HepG2 (cell line): Measurements from ENCODE around the gene OCLN. TPM values are rescaled to one million over a fixed set of nuclear protein-coding genes. Genes with fewer than 3 reads are reported as not detected.

ENCODE experiments used
- BCL6 ChIP-seq: IDR thresholded peaks from 2 replicates; pipeline ENCODE4 v1.6.1; 2016; ENCODE audit warnings: missing genetic modification reagents, missing compliant biosample characterization
- CBX1 ChIP-seq: IDR thresholded peaks from one replicate; pipeline ENCODE4 v1.6.1; 2016; ENCODE audit warnings: antibody characterized with exemption, low read depth
- ETV5 ChIP-seq: IDR thresholded peaks from 2 replicates; pipeline ENCODE4 v1.6.1; 2018; ENCODE audit warnings: missing biosample characterization, missing genetic modification reagents, inconsistent platforms, borderline replicate concordance
- GATAD1 ChIP-seq: IDR thresholded peaks from 2 replicates; pipeline ENCODE4 v1.6.1; 2016; ENCODE audit warnings: missing genetic modification reagents, missing compliant biosample characterization
- HDAC2 ChIP-seq: sonication (generic); formaldehyde crosslinking; IDR thresholded peaks from 2 replicates; pipeline ENCODE4 v1.4.0; 2020; ENCODE audit warnings: missing genetic modification reagents
- HMGXB3 ChIP-seq: sonication (generic); formaldehyde crosslinking; IDR thresholded peaks from 2 replicates; pipeline ENCODE4 v1.4.0; 2020; ENCODE audit warnings: missing genetic modification reagents, borderline replicate concordance
- HNRNPLL ChIP-seq: fragments of 200-400 bp; formaldehyde crosslinking; IDR thresholded peaks from 2 replicates; pipeline ENCODE4 v1.6.1; 2017; ENCODE audit warnings: mild to moderate bottlenecking, low read depth, low read length; ENCODE audit not compliant: poor library complexity, severe bottlenecking
- HOXA3 ChIP-seq: sonication (generic); formaldehyde crosslinking; IDR thresholded peaks from 2 replicates; pipeline ENCODE4 v1.5.0; 2020; ENCODE audit warnings: missing genetic modification reagents
- IRF2 ChIP-seq: IDR thresholded peaks from 2 replicates; pipeline ENCODE4 v1.6.1; 2018; ENCODE audit warnings: missing genetic modification reagents, missing compliant biosample characterization
- KLF11 ChIP-seq: IDR thresholded peaks from 2 replicates; pipeline ENCODE4 v1.6.1; 2016; ENCODE audit warnings: missing compliant biosample characterization
- RXRA ChIP-seq: sonication (generic); formaldehyde crosslinking; IDR thresholded peaks from 2 replicates; pipeline ENCODE4 v1.5.1; 2020; ENCODE audit warnings: missing genetic modification reagents
- UBTF ChIP-seq: sonication (generic); formaldehyde crosslinking; IDR thresholded peaks from 2 replicates; pipeline ENCODE4 v1.4.0; 2020; ENCODE audit warnings: mild to moderate bottlenecking, missing genetic modification reagents
- ZNF614 ChIP-seq: IDR thresholded peaks from 2 replicates; pipeline ENCODE4 v1.6.1; 2018; ENCODE audit warnings: missing biosample characterization, missing genetic modification reagents, inconsistent platforms, borderline replicate concordance
- ZNF687 ChIP-seq: sonication (generic); formaldehyde crosslinking; IDR thresholded peaks from 2 replicates; pipeline ENCODE4 v1.5.1; 2020; ENCODE audit warnings: mild to moderate bottlenecking, missing genetic modification reagents, moderate library complexity
- polyA plus RNA-seq, 8 experiments: library from polyadenylated mRNA; depleted of rRNA in 3 of 8; stranded (reverse) in 7 of 8; unstranded in 1 of 8; fragments of >200 nt; fragmentation: Illumina TruSeq in 4 of 8; extraction: Trizol in 4 of 8; gene quantifications; 2 replicates each; pipeline versions ENCODE4 v1.2.1 to v1.2.3, GENCODE V29; 2011 to 2016; ENCODE audit warnings: low read depth in 4 of 8, missing spikeins in 1 of 8, mixed read lengths in 1 of 8; ENCODE audit not compliant: insufficient read depth in 1 of 8
- total RNA-seq, 5 experiments: library from RNA; depleted of rRNA; stranded (reverse); fragments of >200 nt; fragmentation: Illumina TruSeq; extraction: Trizol; gene quantifications; 2 replicates each; pipeline ENCODE4 v1.2.3, GENCODE V29; 2016; ENCODE audit warnings: low read depth in 1 of 5
- TF ChIP-seq, protein P1 (sequence below): IDR thresholded peaks from 2 replicates; pipeline ENCODE4 v1.6.1; 2016
- TF ChIP-seq, protein P2 (sequence below): IDR thresholded peaks from 2 replicates; pipeline ENCODE4 v1.6.1; 2016; ENCODE audit warnings: missing compliant biosample characterization, missing genetic modification reagents, borderline replicate concordance

OCLN gene
- total and polyA plus RNA-seq, 2 of the 13 experiments (the other 11 are each of a cell fraction or from before 2014, with no cell fraction given): 24.1 to 34.8 TPM

DNA sequence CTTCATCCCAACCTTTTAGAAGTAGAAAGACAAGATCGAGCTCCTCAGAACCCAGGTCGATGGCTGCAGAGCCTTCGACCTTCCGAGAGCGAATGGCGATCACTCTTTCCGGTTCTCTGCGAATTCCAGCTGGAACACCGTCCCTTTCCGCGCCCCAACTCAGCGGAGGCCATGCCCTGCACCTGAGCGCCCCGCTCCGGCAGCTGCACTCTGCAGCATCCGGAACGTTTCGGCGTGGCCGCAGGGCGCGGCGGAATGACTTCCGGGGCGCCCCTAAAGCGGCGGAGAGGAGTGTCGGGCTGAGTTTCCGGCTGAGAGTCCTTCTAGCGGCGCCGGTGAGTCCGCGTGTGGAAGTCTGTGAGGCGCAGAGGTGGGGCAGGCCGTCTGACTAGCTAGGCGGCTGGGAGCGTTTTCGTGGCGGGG is 67.3 kb downstream of the OCLN start, which contains the start of gene GTF2H2C (continued):
- TF ChIP-seq ZNF687 (CRISPR knock-in tag) (peak; percentile 36), UBTF (CRISPR knock-in tag) (0 out of 2 replicates have a peak, but pooled peaks have one; percentile 23), KLF11 (CRISPR knock-in tag) (peak; percentile 27; the same call in 1 of the 2 replicates), CBX1 (peak; percentile 40), HOXA3 (CRISPR knock-in tag) (peak; percentile 81), HDAC2 (peak; percentile 47; the same call in 1 of the 2 replicates), IRF2 (peak; percentile 76; the same call in 1 of the 2 replicates), ETV5 (CRISPR knock-in tag) (peak; percentile 79), GATAD1 (peak; percentile 90), RXRA (peak; percentile 43; the same call in 1 of the 2 replicates), ZNF614 (0 out of 2 replicates have a peak, but pooled peaks have one; percentile 59), HNRNPLL (peak; percentile 58), BCL6 (peak; percentile 33; the same call in 1 of the 2 replicates), HMGXB3 (CRISPR knock-in tag) (peak; percentile 47; the same call in 1 of the 2 replicates)
- TF ChIP-seq, protein P1, sequence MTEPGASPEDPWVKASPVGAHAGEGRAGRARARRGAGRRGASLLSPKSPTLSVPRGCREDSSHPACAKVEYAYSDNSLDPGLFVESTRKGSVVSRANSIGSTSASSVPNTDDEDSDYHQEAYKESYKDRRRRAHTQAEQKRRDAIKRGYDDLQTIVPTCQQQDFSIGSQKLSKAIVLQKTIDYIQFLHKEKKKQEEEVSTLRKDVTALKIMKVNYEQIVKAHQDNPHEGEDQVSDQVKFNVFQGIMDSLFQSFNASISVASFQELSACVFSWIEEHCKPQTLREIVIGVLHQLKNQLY (CRISPR knock-in tag): 0 out of 2 replicates have a peak, but pooled peaks have one; percentile 18
- TF ChIP-seq, protein P2, sequence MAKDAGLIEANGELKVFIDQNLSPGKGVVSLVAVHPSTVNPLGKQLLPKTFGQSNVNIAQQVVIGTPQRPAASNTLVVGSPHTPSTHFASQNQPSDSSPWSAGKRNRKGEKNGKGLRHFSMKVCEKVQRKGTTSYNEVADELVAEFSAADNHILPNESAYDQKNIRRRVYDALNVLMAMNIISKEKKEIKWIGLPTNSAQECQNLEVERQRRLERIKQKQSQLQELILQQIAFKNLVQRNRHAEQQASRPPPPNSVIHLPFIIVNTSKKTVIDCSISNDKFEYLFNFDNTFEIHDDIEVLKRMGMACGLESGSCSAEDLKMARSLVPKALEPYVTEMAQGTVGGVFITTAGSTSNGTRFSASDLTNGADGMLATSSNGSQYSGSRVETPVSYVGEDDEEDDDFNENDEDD (CRISPR knock-in tag): peak; percentile 36; the same call in 1 of the 2 replicates
